HepG2 (cell line): Measurements from ENCODE around the gene PARP2. TPM values are rescaled to one million over a fixed set of nuclear protein-coding genes. Genes with fewer than 3 reads are reported as not detected.
A peak's percentile ranks its signal among the peaks of the same experiment; 100 is the strongest.

Experiments used
- ATF4 ChIP-seq, 2 experiments: fragments of 450-650 bp in 1 of 2; sonication (generic) in 1 of 2; formaldehyde crosslinking; IDR thresholded peaks; 2 replicates each; pipeline versions ENCODE4 v1.5.0 to v1.8.0; 2020 to 2022; ENCODE audit warnings: mild to moderate bottlenecking in 1 of 2, missing genetic modification reagents in 1 of 2
- BHLHE40 ChIP-seq: IDR thresholded peaks from 2 replicates; pipeline ENCODE4 v1.6.1; 2011; ENCODE audit warnings: low read length, improper control_type of control experiment
- CENPBD1 ChIP-seq: sonication (generic); formaldehyde crosslinking; IDR thresholded peaks from 2 replicates; pipeline ENCODE4 v1.8.0; 2022; ENCODE audit warnings: missing genetic modification reagents, low read depth, mild to moderate bottlenecking, borderline replicate concordance
- ETV6 ChIP-seq: sonication (generic); formaldehyde crosslinking; conservative IDR thresholded peaks from 2 replicates; pipeline ENCODE4 v1.4.0; 2020; ENCODE audit warnings: missing genetic modification reagents
- FOXK1 ChIP-seq: sonication (generic); formaldehyde crosslinking; IDR thresholded peaks from 2 replicates; pipeline ENCODE4 v1.4.0; 2020; ENCODE audit warnings: low read depth, missing genetic modification reagents, borderline replicate concordance
- GFI1 ChIP-seq: sonication (generic); formaldehyde crosslinking; IDR thresholded peaks from 2 replicates; pipeline ENCODE4 v1.5.0; 2020; ENCODE audit warnings: missing genetic modification reagents, mild to moderate bottlenecking, borderline replicate concordance
- HNF4A ChIP-seq: sonication (generic); formaldehyde crosslinking; IDR thresholded peaks from 2 replicates; pipeline ENCODE4 v1.4.0; 2020; ENCODE audit warnings: missing genetic modification reagents
- MAX ChIP-seq: IDR thresholded peaks from 2 replicates; pipeline ENCODE4 v1.6.1; 2012; ENCODE audit warnings: inconsistent platforms
- MYPOP ChIP-seq: sonication (generic); formaldehyde crosslinking; IDR thresholded peaks from 2 replicates; pipeline ENCODE4 v1.8.1; 2023; ENCODE audit warnings: mild to moderate bottlenecking, moderate library complexity, missing genetic modification reagents
- POGK ChIP-seq: sonication (generic); formaldehyde crosslinking; conservative IDR thresholded peaks from 2 replicates; pipeline ENCODE4 v1.8.0; 2022; ENCODE audit warnings: mild to moderate bottlenecking, moderate library complexity, missing genetic modification reagents
- POLR2AphosphoS2 ChIP-seq: IDR thresholded peaks from 2 replicates; pipeline ENCODE4 v1.6.1; 2011; ENCODE audit warnings: low read depth, low read length, improper control_type of control experiment
- TCF12 ChIP-seq, 2 experiments: fragments of 450-650 bp in 1 of 2; sonication (generic) in 1 of 2; formaldehyde crosslinking in 1 of 2; IDR thresholded peaks; 2 replicates each; pipeline versions ENCODE4 v1.6.1 to v1.8.0; 2017 to 2022; ENCODE audit warnings: antibody characterized with exemption in 1 of 2, mild to moderate bottlenecking in 1 of 2, missing genetic modification reagents in 1 of 2, moderate library complexity in 1 of 2
- TOE1 ChIP-seq: sonication (generic); formaldehyde crosslinking; IDR thresholded peaks from 2 replicates; pipeline ENCODE4 v1.4.0; 2020; ENCODE audit warnings: mild to moderate bottlenecking, missing genetic modification reagents
- ZMYM2 ChIP-seq: sonication (generic); formaldehyde crosslinking; IDR thresholded peaks from 2 replicates; pipeline ENCODE4 v1.8.0; 2022; ENCODE audit warnings: mild to moderate bottlenecking, missing genetic modification reagents
- ZNF136 ChIP-seq: sonication (generic); formaldehyde crosslinking; IDR thresholded peaks from 2 replicates; pipeline ENCODE4 v1.8.1; 2022; ENCODE audit warnings: low read depth, mild to moderate bottlenecking, moderate library complexity, missing genetic modification reagents
- ZNF24 ChIP-seq: fragments of 450-650 bp; IDR thresholded peaks from 2 replicates; pipeline ENCODE4 v1.6.1; 2017; ENCODE audit warnings: antibody characterized with exemption, mild to moderate bottlenecking
- ZNF251 ChIP-seq: sonication (generic); formaldehyde crosslinking; IDR thresholded peaks from 2 replicates; pipeline ENCODE4 v1.9.0; 2021; ENCODE audit warnings: mild to moderate bottlenecking, missing genetic modification reagents
- ZNF280D ChIP-seq: sonication (generic); formaldehyde crosslinking; IDR thresholded peaks from 2 replicates; pipeline ENCODE4 v1.5.1; 2020; ENCODE audit warnings: mild to moderate bottlenecking, missing genetic modification reagents
- ZNF543 ChIP-seq: sonication (generic); formaldehyde crosslinking; IDR thresholded peaks from 2 replicates; pipeline ENCODE4 v1.4.0; 2020; ENCODE audit warnings: mild to moderate bottlenecking, missing genetic modification reagents
- ZNF629 ChIP-seq: sonication (generic); formaldehyde crosslinking; conservative IDR thresholded peaks from 2 replicates; pipeline ENCODE4 v1.5.0; 2020; ENCODE audit warnings: missing genetic modification reagents
- ZNF792 ChIP-seq: IDR thresholded peaks from 2 replicates; pipeline ENCODE4 v1.6.1; 2016
- polyA plus RNA-seq, 8 experiments: library from polyadenylated mRNA; depleted of rRNA in 3 of 8; stranded (reverse) in 7 of 8; unstranded in 1 of 8; fragments of >200 nt; fragmentation: Illumina TruSeq in 4 of 8; extraction: Trizol in 4 of 8; gene quantifications; 2 replicates each; pipeline versions ENCODE4 v1.2.1 to v1.2.3, GENCODE V29; 2011 to 2016; ENCODE audit warnings: low read depth in 4 of 8, missing spikeins in 1 of 8, mixed read lengths in 1 of 8; ENCODE audit not compliant: insufficient read depth in 1 of 8
- total RNA-seq, 5 experiments: library from RNA; depleted of rRNA; stranded (reverse); fragments of >200 nt; fragmentation: Illumina TruSeq; extraction: Trizol; gene quantifications; 2 replicates each; pipeline ENCODE4 v1.2.3, GENCODE V29; 2016; ENCODE audit warnings: low read depth in 1 of 5
- TF ChIP-seq, protein P1 (sequence below): sonication (generic); formaldehyde crosslinking; IDR thresholded peaks from 2 replicates; pipeline ENCODE4 v1.8.0; 2022; ENCODE audit warnings: mild to moderate bottlenecking, missing genetic modification reagents, moderate library complexity

The PARP2 gene
- total and polyA plus RNA-seq, 2 of the 13 experiments (the other 11 are each of a cell fraction or from before 2014, with no cell fraction given) = 37.3 to 38.4 TPM

GRCh38 chr14:20376071-20376588 is 32.7 kb downstream of the PARP2 start (continued):
- TF ChIP-seq POGK (CRISPR knock-in tag) = 0 out of 2 replicates have a peak, but pooled peaks have one; percentile 33
- no peak for TF ChIP-seq TCF12 (IDR thresholded peaks at IDR 0.05)
- no peak for TF ChIP-seq TCF12 (CRISPR knock-in tag; IDR thresholded peaks at IDR 0.05)
- no peak for TF ChIP-seq ZNF543
- TF ChIP-seq ZNF251 (CRISPR knock-in tag) = no peak
- no peak for TF ChIP-seq GFI1 (CRISPR knock-in tag)
- TF ChIP-seq ETV6 (CRISPR knock-in tag) = no peak
- TF ChIP-seq ZNF629 (CRISPR knock-in tag) = no peak
- TF ChIP-seq, protein P1, sequence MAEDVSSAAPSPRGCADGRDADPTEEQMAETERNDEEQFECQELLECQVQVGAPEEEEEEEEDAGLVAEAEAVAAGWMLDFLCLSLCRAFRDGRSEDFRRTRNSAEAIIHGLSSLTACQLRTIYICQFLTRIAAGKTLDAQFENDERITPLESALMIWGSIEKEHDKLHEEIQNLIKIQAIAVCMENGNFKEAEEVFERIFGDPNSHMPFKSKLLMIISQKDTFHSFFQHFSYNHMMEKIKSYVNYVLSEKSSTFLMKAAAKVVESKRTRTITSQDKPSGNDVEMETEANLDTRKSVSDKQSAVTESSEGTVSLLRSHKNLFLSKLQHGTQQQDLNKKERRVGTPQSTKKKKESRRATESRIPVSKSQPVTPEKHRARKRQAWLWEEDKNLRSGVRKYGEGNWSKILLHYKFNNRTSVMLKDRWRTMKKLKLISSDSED (CRISPR knock-in tag) = no peak
- peak; percentile 68; the same call in 1 of the 2 replicates for TF ChIP-seq FOXK1
- 0 out of 2 replicates have a peak, but pooled peaks have one; percentile 72 for TF ChIP-seq ZNF136 (CRISPR knock-in tag)
- no peak for TF ChIP-seq TOE1 (CRISPR knock-in tag)
- TF ChIP-seq MYPOP (CRISPR knock-in tag) = no peak
- no peak for TF ChIP-seq ZNF792 (CRISPR knock-in tag)
- no peak for TF ChIP-seq ZMYM2
- TF ChIP-seq CENPBD1 (CRISPR knock-in tag) = no peak
- TF ChIP-seq HNF4A (CRISPR knock-in tag) = peak; percentile 79
- TF ChIP-seq ATF4 (CRISPR knock-in tag; IDR thresholded peaks at IDR 0.05) = no peak
- no peak for TF ChIP-seq ZNF24
- TF ChIP-seq POLR2AphosphoS2 = no peak
- TF ChIP-seq MAX = peak; percentile 82
- TF ChIP-seq ZNF280D = no peak
- peak; percentile 81 for TF ChIP-seq BHLHE40
